Activated CD4-positive, alpha-beta T cell treated with anti-CD3 and anti-CD28 coated beads for 48 hours (primary cell): Measurements from ENCODE around the gene MIOS.
"Not testable (repeated sequence)": the region's sequence is repeated elsewhere in the genome, so short reads cannot be mapped to it uniquely, and the experiment has no call there.

Experiments used
- DNase-seq: peaks from one replicate; pipeline ENCODE4 v3.0.0-alpha.2; 2020

MIOS gene

DNA sequence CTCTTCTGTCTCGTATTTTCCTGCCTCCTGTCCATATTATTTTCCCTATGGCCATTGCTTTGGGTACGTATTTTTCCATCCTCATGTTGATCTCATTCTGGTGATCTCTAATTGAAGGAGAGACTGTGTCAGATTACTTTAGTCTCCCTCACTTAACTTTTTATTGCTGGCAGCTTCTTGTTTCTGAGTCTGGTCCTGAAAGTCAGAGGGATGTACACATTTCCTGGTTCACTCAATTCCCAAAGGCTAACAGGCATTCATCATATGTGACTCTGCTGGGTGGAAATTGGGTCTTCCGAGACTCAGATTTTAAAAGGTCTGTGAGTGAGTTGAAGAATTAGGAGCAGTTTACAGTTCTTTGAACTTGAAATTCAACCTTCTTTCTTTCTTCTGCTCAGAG, 84.8 kb downstream of the MIOS start:
- no peak for DNase-seq

GRCh38 chr7:7652798-7653540, 86.3 kb downstream of the MIOS start:
- no peak for DNase-seq

GRCh38 chr7:7653593-7654187, 87.0 kb downstream of the MIOS start:
- DNase-seq, result peak; percentile 52

- DNase-seq, result no peak
These were observed 88.5 kb downstream of the MIOS start for GRCh38 chr7:7654964-7655715.

DNA sequence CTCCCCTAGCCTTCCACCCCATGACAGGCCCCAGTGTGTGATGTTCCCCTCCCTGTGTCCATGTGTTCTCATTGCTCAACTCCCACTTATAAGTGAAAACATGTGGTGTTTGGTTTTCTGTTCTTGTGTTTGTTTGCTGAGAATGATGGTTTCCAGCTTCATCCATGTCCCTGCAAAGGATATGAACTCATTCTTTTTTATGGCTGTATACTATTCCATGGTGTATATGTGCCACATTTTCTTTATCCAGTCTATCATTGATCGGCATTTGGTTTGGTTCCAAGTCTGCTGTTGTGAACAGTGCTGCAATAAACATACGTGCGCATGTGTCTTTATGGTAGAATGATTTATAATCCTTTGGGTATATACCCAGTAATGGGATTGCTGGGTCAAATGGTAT, 89.8 kb downstream of the MIOS start:
- DNase-seq, result not testable (repeated sequence)
